ENCODE measurements around the gene MPHOSPH9. TPM values are rescaled to one million over a fixed set of nuclear protein-coding genes. Genes with fewer than 3 reads are reported as not detected.

MPHOSPH9 gene
- total RNA-seq, 1 donor from 2014 or later: 94.5 TPM

- intact Hi-C loops (cut with micrococcal nuclease): loop anchor here (1.0 to 10.0 kb wide), 6 partner anchors 32 to 316 kb away; partner anchors contain the start of genes HIP1R, MPHOSPH9, MTRFR and OGFOD2
Measured at GRCh38 chr12:123150744-123151456, 82.0 kb downstream of the MPHOSPH9 start, which contains the start of gene PITPNM2. Gene PITPNM2 (minus strand): TSS chr12:123151090. CDS start chr12:123034590, 116,500 bp downstream.

DNA sequence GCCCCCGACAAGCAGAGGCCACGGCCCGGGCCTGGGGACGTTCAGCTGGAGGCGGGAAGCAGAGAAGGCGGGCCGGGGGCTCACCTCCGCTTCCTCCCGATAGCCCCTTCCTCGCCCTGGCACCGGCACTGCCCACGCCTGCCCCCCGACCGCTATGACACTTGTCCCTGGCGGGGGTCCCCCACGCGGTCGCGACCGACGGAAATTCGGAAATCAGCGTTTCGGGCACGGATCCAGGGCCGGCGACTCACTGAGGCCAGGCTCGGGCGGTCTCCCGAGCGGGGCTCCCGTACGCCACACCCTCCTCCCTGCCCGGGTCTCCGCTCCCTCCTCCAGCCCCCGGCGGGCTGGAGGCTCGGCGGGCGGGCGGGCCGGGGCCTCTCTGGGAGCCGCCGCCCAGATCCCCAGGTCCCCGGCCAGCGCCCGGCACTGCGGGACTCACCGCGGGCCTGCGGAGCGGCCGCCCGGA is 82.6 kb downstream of the MPHOSPH9 start:
- intact Hi-C loops (cut with micrococcal nuclease): loop anchor here (1.0 to 10.0 kb wide), 5 partner anchors 32 to 316 kb away; partner anchors contain the start of genes HIP1R, MPHOSPH9, MTRFR and OGFOD2

- intact Hi-C loops (cut with micrococcal nuclease): loop anchor here (1.0 to 10.0 kb wide), 5 partner anchors 31 to 315 kb away; partner anchors contain the start of genes HIP1R, MPHOSPH9, MTRFR and OGFOD2
Measured at GRCh38 chr12:123149501-123150274, 83.3 kb downstream of the MPHOSPH9 start.

DNA sequence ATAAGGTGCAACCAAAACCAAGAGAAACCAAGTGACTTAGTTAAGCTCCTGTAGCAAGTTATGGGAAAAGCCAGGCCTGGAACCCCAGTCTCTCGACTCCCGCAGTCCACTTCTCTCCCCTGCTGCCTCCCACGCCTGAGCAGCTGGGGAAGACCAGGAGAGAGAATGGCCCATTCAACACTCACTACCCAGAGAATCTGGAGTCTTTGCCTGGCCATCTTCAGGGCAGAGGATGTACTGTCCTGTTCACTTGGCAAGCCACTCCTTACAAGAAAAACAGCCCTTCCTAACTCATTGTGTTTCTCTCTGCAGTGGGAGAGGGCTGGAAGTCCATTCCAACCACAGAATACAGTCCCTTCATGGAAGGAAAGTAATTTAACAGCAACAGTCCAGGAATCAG is 83.9 kb downstream of the MPHOSPH9 start:
- intact Hi-C loops (cut with micrococcal nuclease): no loop called here

GRCh38 chr12:123148655-123149054 is 84.3 kb downstream of the MPHOSPH9 start:
- intact Hi-C loops (cut with micrococcal nuclease): no loop called here

GRCh38 chr12:123148223-123148622 is 84.7 kb downstream of the MPHOSPH9 start:
- intact Hi-C loops (cut with micrococcal nuclease): no loop called here

DNA sequence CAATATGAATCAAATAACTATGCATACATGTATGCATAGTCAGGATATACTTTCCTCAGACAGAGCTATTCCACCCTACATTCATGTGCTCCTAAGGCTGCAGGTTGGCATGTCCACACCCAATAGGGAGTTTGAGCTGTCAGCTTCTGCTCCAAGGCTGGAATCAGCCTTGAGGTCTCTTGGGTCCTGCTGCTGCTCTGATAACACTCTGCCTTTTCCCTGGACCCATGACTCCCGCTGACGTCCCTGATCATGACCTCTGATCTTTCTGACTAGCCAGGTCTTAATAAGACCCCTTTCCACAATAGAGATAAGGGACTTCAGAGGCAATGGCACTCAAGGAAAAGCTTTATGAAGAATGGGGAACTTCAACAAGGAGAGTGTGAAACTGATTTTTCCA is 87.7 kb downstream of the MPHOSPH9 start:
- intact Hi-C loops (cut with micrococcal nuclease): no loop called here

DNA sequence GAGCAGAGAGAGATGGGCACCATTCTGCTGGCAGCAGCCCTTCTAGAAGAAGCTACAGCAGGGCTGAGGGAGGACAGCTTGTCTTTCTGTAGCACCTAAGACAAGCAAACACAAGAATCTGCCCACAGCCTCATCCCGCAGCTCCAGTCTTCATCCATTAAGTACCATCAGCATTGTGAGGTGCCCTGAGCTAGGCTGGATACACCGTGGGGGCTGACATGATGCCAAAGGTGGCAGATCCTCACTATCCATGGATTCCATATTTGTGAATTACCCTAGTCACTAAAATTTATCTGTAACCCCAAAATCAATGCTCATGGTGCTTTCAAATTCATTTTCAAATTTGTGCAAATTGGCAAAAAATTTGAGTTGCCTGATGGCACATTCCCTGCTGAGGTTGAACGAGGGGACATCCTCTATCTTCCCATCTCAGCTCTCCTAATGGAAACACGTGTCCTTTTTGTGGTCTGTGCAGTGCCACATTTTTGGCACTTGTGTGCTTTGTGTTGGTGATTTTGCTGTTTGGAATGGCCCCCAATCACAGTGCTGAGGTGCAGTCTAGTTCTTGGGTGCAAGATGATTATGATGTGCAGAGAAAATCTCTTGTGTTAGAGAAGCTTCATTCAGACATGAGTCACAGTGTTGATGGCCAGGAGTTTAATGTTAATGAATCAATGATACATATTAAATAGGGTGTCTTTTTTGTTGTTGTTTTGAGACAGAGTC is 89.0 kb downstream of the MPHOSPH9 start:
- intact Hi-C loops (cut with micrococcal nuclease): no loop called here

DNA sequence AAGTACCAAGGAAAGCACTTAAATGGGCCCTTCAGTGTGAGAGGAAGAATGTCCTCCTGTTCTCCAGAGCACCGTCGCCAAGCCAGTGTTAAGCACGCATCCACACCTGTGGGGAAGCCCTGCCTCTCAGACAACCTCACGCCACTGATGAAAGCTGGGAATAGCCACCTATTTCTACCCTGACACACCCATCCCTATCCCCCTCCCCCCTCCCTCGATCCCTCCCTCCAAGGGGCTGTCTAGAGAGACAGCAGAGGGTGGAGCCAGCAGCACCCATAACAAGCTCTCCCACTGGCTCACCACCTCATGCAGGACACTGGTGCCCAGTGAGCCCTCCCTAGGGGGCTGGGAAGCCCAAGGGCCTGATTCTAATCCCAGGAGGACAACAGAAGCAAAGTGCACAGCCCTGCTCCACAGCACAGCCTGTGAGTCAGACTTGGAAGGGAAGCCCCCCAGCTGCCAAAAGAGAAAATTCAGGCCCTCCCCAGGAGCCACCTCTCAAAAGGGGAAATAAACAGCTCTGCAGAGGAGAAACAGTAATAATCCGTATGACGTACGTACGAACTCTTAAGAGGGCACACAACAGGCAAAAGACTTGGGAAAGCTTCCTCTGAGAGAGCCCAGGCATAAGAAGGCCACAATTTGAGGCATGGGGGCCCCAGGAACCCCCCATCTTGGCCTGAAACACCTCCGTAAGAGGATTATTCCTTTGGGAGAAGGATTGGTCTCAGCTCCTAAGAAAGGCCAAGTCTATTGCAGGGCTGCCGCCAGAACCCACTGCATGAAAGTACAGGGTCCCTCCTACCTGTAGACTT is 89.8 kb downstream of the MPHOSPH9 start:
- intact Hi-C loops (cut with micrococcal nuclease): no loop called here

DNA sequence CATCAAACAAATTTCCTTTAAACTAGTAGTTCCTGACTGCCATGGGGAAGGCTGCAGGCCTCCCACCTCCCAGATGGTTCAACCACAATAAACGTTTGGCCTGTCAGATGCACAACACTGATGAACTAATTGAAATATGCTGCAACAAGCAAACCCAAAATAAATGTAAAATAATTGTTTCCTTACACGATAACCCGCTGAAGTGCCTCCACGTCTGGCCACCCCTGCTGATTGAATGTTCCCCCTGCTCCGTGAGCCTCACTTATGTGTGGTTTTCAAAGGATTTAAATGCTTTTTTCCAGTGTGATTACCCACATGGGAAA is 90.5 kb downstream of the MPHOSPH9 start:
- intact Hi-C loops (cut with micrococcal nuclease): no loop called here

DNA sequence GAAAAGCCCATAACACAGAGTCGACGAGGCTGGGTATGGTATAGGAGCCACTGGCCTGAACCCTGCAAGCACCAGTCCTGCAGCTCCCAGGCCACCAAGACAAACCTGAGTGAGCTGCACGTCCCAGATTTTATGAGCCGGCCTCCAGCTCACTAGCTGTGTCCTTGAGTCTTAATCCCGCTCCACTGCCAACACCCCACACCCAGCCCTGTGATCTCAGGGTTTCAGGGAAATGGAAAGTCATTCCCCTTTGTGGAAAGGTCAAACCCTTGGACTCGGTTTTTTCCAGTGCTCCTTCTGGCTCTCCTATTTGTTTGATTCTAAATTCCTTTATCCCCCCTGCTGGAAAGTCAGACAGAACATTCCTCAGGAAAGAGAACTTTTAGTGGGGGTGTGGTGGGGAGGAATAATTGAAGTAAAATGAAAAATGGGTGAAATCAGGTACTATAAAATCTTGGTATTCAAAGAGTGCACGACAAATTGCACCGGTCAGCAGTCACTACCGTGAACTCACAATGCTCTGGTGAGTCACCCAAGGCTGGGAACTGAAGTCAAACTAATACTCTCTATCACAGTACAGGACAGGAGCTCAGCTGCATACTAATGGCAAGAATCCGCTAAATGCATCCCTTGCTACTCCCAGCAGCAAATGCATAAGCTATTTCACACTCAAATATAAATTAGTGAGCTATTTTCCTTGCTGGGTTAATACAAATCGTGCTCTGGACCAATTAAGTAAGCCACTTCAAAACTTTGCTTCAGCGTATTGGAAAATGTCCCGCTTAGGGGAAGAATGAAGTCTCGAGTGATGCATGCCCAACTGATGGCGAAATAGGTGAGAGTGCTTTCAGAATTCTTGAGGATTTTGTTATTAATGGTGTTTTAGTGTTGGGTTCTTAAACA is 91.1 kb downstream of the MPHOSPH9 start:
- intact Hi-C loops (cut with micrococcal nuclease): no loop called here

- intact Hi-C loops (cut with micrococcal nuclease): no loop called here
Measured at GRCh38 chr12:123140676-123141614, 92.0 kb downstream of the MPHOSPH9 start.

- intact Hi-C loops (cut with micrococcal nuclease): no loop called here
Measured at GRCh38 chr12:123139926-123140675, 92.8 kb downstream of the MPHOSPH9 start.

GRCh38 chr12:123135688-123136087 is 97.3 kb downstream of the MPHOSPH9 start:
- intact Hi-C loops (cut with micrococcal nuclease): loop anchor here (1.0 kb wide), 1 partner anchor 7 kb away; no protein-coding TSS in a partner anchor

DNA sequence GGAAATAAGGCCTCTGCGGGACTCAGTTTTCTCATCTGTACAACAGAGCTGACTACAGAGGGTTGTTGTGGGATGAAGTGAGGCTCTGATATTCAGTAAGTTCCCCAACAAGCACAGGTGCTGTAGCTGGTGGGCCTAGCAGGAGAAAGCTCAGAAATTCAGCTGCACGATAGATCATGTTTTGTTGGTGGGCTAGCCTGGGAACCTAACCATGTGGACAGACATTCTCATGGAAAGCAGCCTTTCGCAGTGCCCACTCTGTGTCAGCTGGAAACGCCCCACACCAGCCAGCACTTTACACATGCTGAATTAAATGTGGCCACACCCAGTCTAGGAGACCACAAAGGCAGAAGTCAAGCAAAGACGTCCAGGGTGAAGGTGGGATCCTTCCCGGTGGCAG is 98.1 kb downstream of the MPHOSPH9 start:
- intact Hi-C loops (cut with micrococcal nuclease): no loop called here

GRCh38 chr12:123134271-123134671 is 98.7 kb downstream of the MPHOSPH9 start:
- intact Hi-C loops (cut with micrococcal nuclease): no loop called here

DNA sequence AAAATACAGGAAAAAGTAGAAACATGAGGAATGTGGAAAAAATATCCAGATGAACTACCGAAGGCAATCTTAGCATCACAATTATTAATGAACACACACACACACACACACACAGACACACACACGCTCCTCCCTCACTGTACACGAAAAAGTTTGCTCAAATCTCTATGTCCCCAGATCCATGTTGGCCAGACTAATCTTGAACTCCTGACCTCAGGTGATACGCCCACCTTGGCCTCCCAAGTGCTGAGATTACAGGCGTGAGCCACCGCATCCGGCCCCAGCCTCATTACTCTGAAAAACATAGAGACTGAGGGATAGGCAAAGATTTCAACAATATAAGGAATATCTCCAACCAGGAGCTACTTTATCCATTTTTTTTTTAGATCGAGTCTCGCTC is 99.2 kb downstream of the MPHOSPH9 start:
- intact Hi-C loops (cut with micrococcal nuclease): loop anchor here (2.0 kb wide), 1 partner anchor 57 kb away; no protein-coding TSS in a partner anchor
